ENCODE results near the gene NCS1.

DNA sequence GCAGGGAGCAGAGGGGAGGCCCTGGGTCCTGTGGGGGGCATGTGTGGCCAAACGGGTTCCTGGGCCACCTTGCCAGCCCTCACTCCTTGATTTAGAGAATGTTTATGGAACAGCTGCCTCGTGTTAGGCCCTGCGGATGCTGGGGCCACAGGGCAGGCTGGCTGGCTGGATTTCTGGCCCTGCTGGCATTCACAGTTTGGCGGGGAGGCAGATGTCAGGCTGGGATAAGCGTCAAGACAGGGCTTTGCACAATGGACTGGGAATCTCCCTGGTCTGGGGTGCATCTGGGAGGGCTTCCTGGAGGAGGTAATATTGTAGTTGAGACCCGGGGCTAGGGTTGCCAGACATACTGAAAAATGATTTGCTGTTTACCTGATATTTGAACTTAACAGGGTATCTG lies 13.8 kb downstream of the NCS1 start:
- TF ChIP-seq, protein P1, sequence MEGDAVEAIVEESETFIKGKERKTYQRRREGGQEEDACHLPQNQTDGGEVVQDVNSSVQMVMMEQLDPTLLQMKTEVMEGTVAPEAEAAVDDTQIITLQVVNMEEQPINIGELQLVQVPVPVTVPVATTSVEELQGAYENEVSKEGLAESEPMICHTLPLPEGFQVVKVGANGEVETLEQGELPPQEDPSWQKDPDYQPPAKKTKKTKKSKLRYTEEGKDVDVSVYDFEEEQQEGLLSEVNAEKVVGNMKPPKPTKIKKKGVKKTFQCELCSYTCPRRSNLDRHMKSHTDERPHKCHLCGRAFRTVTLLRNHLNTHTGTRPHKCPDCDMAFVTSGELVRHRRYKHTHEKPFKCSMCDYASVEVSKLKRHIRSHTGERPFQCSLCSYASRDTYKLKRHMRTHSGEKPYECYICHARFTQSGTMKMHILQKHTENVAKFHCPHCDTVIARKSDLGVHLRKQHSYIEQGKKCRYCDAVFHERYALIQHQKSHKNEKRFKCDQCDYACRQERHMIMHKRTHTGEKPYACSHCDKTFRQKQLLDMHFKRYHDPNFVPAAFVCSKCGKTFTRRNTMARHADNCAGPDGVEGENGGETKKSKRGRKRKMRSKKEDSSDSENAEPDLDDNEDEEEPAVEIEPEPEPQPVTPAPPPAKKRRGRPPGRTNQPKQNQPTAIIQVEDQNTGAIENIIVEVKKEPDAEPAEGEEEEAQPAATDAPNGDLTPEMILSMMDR (IDR thresholded peaks at IDR 0.05; ENCODE audit: low read depth, low read length), result no peak
- no peak for TF ChIP-seq EZH2phosphoT487 (IDR thresholded peaks at IDR 0.05; ENCODE audit: low read depth)
